Measurements from ENCODE around the gene DOCK1. TPM values are rescaled to one million over a fixed set of nuclear protein-coding genes. Genes with fewer than 3 reads are reported as not detected.

The DOCK1 gene
- polyA plus RNA-seq, 1 of the 3 experiments (the other 2 are of a cell fraction): 15.5 TPM

- POLR2A ChIA-PET: no interaction called here
Measured at GRCh38 chr10:127020260-127020659, 115.0 kb downstream of the DOCK1 start.

More at GRCh38 chr10:127020260-127020659, 115.0 kb downstream of the DOCK1 start:
- TF ChIP-seq EP300 (IDR thresholded peaks at IDR 0.05; ENCODE audit: borderline replicate concordance in 1 of 2, low read depth in 1 of 2, low read length in 1 of 2) (no peak), RXRA (IDR thresholded peaks at IDR 0.05; ENCODE audit: borderline replicate concordance, low read depth) (no peak), MXI1 (IDR thresholded peaks at IDR 0.05; ENCODE audit: low read depth, low read length) (no peak), USF2 (IDR thresholded peaks at IDR 0.05; ENCODE audit: borderline replicate concordance, low read depth, low read length) (no peak), EZH2phosphoT487 (IDR thresholded peaks at IDR 0.05; ENCODE audit: borderline replicate concordance, low read depth) (no peak), TEAD4 (IDR thresholded peaks at IDR 0.05; ENCODE audit: borderline replicate concordance, insufficient read depth) (no peak), RAD21 (IDR thresholded peaks at IDR 0.05; ENCODE audit: low read length) (no peak), RFX5 (IDR thresholded peaks at IDR 0.05; ENCODE audit: low read length) (no peak), YY1 (IDR thresholded peaks at IDR 0.05; ENCODE audit: low read depth) (no peak), USF1 (IDR thresholded peaks at IDR 0.05; ENCODE audit: borderline replicate concordance, low read depth) (no peak), NRF1 (IDR thresholded peaks at IDR 0.05; ENCODE audit: low read depth, low read length) (no peak), FOXJ3 (CRISPR knock-in tag; IDR thresholded peaks at IDR 0.05) (no peak), GATA2 (CRISPR knock-in tag; IDR thresholded peaks at IDR 0.05) (no peak), FOXM1 (IDR thresholded peaks at IDR 0.05; ENCODE audit: low read depth) (no peak), ZBTB33 (IDR thresholded peaks at IDR 0.05; ENCODE audit: borderline replicate concordance, low read depth) (no peak), JUND (IDR thresholded peaks at IDR 0.05) (no peak), MEF2A (IDR thresholded peaks at IDR 0.05; ENCODE audit: borderline replicate concordance, low read depth) (no peak), FOSL2 (IDR thresholded peaks at IDR 0.05; ENCODE audit: borderline replicate concordance, low read depth) (no peak), CTCF (IDR thresholded peaks at IDR 0.05) (no peak), SMC3 (IDR thresholded peaks at IDR 0.05; ENCODE audit: low read depth, low read length) (no peak)
- H3K27me3 ChIP-seq (ENCODE audit: insufficient read depth): no peaks in the 10 kb centered on the region
- WGBS (ENCODE audit: low lambda C conversion rate): 89% methylated on average over 3 of the region's 3 CpGs
- H4K20me1 ChIP-seq (ENCODE audit: insufficient read depth): no peaks in the 10 kb centered on the region
- H3K36me3 ChIP-seq (replicated peaks in 1 of 2; ENCODE audit: control insufficient read depth in 1 of 2, insufficient read depth in 2 of 2, low read length in 1 of 2): peaks cover 21 to 32% of the 10 kb centered on the region in 2 experiments
- no peaks in the 10 kb centered on the region for H3K9me3 ChIP-seq
- no peak overlapping the region for H3K4me2 ChIP-seq
- no peak overlapping the region for H3K9ac ChIP-seq
- DNase-seq: no peak
- H2AFZ ChIP-seq (ENCODE audit: low read depth): no peak overlapping the region
- CTCF ChIA-PET: no interaction called here
- no peaks in the 10 kb centered on the region for H3K4me1 ChIP-seq (ENCODE audit: control insufficient read depth in 1 of 2, insufficient read depth in 2 of 2, low read depth in 1 of 2, low read length in 1 of 2)
- no peak overlapping the region for H3K4me3 ChIP-seq (ENCODE audit: low read depth in 2 of 2, low read length in 1 of 2)
- H3F3A ChIP-seq (replicated peaks; ENCODE audit: insufficient read depth): no peaks in the 10 kb centered on the region
- H3K27ac ChIP-seq (ENCODE audit: low read depth in 2 of 2, low read length in 1 of 2): no peak overlapping the region
- H3K79me2 ChIP-seq (ENCODE audit: insufficient read depth): no peaks in the 10 kb centered on the region
- H3K9me2 ChIP-seq: no peaks in the 10 kb centered on the region

All from SK-N-SH (cell line).